ENCODE results near the gene PRRC2B.

Gene PRRC2B

DNA sequence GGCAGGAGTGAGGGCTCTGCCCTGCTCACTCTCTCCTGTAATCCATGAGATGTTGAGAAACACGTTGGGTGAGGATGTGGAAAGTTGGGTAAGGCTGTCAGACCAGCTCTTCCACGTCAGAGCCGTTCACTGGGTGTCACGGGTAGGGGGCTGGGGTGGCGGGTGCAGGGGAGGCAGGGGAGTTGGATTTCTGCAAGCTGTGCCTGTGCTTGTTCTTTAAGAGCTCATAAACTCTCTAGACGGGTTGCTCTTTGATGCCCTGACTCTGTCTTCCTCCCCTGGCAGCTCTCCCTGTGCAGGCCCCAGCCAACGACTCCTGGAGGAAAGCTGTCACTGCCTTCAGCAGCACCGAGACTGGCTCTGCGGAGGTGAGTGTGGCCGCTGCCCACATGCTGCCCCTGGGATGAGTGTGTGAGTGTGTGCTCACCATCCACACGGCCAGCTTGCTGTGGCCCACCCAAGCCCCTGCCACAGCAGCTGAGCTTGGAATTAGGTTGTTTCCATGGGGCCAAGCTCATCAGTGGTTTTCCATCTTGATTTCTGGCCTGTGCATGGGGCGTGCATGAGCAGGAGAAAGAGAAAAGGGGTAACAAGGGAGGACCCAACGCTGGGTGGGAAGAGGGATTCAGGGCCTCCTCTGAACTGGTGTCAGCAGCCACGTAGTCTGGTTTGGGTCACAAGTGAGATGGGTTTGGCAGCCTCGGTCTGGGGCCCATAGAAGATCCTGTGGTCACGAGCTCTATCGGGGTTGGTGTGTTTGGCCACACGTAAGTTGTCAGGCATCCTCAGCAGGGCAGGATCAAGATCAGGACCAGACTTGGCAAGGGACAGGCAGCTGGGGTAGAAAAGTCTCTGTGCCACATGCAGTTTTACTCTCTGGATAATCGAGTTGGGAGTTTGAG, 87.8 kb downstream of the PRRC2B start:
- no peak for DNase-seq (ENCODE audit: low read depth, low spot score)
- H3K27ac ChIP-seq: no peak overlapping the region

DNA sequence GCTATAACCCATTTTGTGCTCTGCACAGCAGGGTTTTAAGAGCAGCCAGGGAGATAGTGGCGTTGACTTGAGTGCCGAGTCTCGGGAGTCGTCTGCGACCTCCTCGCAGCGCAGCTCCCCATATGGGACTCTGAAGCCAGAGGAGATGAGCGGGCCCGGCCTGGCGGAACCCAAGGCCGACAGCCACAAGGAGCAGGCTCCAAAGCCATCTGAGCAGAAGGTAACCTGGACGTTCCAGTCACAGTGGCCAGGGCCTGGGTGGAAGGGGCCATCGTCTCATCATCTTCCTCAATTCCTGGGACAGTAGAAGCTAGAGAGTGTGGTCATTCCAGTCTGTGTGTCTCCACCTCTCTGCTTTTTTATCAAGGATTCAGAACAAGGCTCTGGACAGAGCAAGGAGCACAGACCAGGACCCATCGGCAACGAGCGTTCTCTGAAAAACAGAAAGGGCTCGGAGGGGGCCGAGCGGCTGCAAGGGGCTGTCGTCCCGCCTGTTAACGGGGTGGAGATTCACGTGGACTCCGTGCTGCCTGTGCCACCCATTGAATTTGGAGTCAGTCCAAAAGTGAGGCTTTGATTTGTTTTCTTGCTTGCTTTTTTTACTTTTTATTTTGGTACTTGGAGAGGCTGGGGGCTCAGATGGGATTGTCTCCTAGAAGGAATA, 88.6 kb downstream of the PRRC2B start:
- DNase-seq (ENCODE audit: low read depth, low spot score): no peak
- H3K27ac ChIP-seq: no peak overlapping the region

DNA sequence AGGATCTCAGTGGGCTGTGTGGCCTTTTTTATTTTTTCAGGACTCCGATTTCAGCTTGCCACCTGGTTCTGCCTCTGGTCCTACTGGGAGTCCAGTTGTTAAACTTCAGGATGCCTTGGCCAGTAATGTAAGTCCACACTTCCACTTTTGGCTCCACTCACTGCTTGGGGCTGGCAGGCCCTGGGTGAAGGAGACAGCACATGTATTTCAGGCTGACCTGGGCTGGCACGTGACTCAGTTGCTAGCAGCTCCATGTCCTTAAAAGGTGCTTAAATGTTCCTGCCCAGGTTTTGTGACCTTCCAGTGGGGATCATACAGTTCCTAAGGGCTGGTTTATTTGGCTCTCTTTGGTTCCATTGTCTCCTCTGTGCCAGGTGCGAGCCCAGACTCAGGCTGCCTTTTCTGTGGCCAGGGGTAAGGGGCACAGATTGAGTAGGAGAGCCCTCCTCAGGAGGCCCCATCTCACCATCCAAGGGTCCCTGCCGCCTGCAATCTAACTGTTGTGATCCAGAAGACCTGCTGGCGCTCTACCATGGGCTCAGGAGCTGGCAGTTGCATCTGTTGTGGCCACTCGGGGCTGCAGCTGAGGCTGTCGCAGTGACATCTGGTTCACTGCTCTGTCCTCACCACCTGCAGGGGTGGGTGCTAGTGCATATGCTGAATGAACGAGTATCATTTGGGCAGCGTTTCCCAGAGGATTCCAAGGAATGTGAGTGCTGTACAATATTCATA, 89.6 kb downstream of the PRRC2B start:
- no peak for DNase-seq (ENCODE audit: low read depth, low spot score)
- H3K27ac ChIP-seq: no peak overlapping the region

GRCh38 chr9:131484051-131484445, 90.2 kb downstream of the PRRC2B start:
- H3K27ac ChIP-seq: no peak overlapping the region
- no peak for DNase-seq (ENCODE audit: low read depth, low spot score)

- H3K27ac ChIP-seq: no peak overlapping the region
- no peak for DNase-seq (ENCODE audit: low read depth, low spot score)
These were observed 90.8 kb downstream of the PRRC2B start for GRCh38 chr9:131484560-131485185.

DNA sequence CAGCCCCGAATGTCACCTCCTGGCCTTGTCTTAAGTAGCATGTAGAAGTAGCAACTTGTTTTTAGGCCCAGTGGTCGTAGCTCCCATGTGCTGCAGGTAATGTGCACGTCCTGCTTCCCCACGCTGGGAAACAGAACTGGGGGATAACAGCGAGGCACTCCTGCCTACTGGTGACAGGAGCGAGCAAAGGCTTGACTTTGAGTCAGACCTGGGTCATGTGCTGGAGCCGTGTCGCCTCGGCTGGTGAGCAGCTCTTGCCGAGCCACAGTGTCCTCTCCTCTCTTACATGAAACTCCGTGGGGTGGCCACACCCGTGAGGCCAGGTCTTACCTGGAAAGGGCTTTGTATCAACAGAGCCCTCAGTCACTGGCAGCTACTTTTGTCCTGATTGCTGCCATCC, 91.3 kb downstream of the PRRC2B start:
- no peak for DNase-seq (ENCODE audit: low read depth, low spot score)

GRCh38 chr9:131485728-131486422, 92.0 kb downstream of the PRRC2B start:
- H3K27ac ChIP-seq: no peak overlapping the region
- no peak for DNase-seq (ENCODE audit: low read depth, low spot score)

More for the DNA sequence above, 91.3 kb downstream of the PRRC2B start:
- H3K27ac ChIP-seq: no peak overlapping the region

DNA sequence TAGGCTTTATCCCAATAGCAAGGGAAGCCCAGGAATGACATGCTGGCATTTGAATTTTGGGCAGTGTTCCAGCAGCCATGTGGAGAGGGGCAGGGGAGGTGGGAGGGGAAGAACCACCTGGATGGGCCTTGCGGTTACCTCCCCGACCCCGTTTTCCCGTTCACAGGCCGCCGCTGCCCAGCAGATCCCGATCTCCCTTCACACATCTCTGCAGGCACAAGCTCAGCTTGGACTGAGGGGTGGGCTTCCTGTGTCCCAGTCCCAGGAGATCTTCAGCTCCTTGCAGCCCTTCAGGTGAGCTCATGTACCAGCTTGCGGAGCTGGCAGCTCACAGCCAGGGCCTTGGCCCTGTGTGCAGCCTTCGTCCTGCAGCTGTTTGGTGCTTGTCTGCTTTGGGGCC, 93.1 kb downstream of the PRRC2B start:
- H3K27ac ChIP-seq: no peak overlapping the region
- DNase-seq (ENCODE audit: low read depth, low spot score): no peak

- DNase-seq (ENCODE audit: low read depth, low spot score): no peak
- no peak overlapping the region for H3K27ac ChIP-seq
These were observed 93.7 kb downstream of the PRRC2B start for GRCh38 chr9:131487621-131488031.

GRCh38 chr9:131490514-131490913, 96.6 kb downstream of the PRRC2B start:
- DNase-seq (ENCODE audit: low read depth, low spot score): no peak
- H3K27ac ChIP-seq: no peak overlapping the region

- no peak for DNase-seq (ENCODE audit: low read depth, low spot score)
- H3K27ac ChIP-seq: no peak overlapping the region
These were observed 97.3 kb downstream of the PRRC2B start for GRCh38 chr9:131491001-131491710.

DNA sequence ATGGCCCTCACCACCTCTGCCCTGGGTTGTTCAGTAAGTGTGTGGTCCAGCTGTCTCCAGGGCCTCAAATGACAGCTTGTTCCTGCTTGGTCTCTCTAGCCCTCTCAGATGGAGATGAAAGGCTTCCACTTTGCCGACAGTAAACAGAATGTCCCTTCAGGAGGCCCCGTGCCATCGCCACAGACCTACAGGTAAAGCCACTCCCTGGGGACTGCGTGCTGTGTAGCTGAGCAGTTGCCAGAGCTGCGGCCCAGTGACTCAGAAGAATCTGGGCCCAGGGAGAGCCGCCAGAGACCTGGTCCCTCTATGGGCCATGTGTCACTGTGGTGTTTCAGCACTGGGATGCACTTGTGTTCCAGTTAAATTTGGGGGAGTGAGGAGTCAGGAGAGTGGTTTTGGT, 98.2 kb downstream of the PRRC2B start:
- H3K27ac ChIP-seq: no peak overlapping the region
- no peak for DNase-seq (ENCODE audit: low read depth, low spot score)

DNA sequence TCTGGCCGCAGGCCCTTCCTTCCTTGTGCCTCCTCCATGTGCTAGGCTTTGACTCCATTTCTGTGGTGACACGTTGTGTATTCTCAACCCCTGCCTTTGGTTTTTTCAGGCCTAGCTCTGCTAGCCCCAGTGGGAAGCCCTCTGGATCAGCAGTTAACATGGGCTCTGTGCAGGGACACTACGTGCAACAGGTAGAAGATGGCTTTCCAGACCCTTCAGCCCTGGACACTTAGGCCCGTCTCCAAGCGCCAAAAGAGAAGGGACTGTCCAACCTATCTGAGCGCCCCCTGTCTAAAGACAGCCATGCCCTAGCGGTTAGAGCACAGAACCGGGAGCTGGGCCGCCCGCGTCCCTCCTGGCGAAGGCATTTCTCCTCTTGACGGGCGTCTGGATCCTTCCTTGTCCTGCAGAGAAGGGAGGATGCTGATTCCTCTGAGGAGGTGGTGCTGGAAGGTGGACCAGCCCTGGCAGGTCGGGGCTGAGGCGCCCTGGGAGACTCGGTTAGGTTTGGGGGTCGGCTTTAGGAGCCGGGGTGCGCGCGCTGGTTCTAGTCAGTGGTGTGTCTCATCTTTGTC, 100.5 kb downstream of the PRRC2B start:
- no peak overlapping the region for H3K27ac ChIP-seq
- no peak for DNase-seq (ENCODE audit: low read depth, low spot score)

DNA sequence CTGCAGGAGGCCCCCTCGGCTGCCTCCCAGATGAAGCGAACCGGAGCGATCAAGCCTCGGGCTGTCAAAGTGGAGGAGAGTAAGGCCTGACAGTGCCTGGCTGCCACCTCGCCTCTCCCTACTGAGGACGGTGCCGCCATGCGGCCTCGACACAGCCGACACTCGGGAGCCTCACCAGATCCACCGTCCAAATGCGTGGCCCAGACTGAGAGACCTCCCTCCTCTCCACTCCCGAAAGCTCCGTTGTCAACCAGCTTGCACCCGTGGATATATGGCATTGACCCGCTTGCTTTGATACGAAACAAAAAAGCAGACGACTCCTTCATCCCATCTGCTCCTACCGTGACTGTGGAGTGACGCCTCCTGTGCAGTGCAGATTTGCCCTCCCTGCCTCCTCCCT, 101.9 kb downstream of the PRRC2B start:
- no peak overlapping the region for H3K27ac ChIP-seq
- DNase-seq (ENCODE audit: low read depth, low spot score): no peak

DNA sequence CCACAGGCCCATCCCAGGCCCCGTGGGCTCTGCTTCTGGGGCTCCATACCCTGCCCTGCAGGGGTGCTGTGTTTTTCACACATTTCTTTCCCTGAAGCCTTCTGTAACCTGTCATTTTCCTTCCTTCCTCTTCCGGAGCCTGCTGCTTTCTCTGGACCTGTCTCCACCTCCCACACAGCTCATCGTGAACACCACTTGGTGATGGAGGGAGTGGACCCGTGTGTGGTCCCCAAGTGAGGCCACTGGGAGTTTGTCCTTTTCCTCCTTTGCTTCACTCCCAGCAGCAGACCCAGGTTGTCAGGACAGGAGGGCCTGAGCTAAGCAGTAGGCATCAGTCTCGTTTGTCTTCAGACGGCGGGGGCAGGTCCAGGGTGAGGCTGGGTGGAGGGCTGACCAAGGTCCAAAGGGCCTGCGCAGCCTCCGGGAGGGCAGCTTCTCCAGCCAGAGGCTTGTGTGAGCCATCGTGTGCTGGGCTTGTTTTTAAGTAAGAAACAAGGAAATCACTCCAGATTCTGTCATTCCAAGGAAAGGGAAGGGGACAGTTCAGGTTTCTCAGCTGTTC, 103.0 kb downstream of the PRRC2B start:
- no peak for DNase-seq (ENCODE audit: low read depth, low spot score)
- H3K27ac ChIP-seq: no peak overlapping the region

DNA sequence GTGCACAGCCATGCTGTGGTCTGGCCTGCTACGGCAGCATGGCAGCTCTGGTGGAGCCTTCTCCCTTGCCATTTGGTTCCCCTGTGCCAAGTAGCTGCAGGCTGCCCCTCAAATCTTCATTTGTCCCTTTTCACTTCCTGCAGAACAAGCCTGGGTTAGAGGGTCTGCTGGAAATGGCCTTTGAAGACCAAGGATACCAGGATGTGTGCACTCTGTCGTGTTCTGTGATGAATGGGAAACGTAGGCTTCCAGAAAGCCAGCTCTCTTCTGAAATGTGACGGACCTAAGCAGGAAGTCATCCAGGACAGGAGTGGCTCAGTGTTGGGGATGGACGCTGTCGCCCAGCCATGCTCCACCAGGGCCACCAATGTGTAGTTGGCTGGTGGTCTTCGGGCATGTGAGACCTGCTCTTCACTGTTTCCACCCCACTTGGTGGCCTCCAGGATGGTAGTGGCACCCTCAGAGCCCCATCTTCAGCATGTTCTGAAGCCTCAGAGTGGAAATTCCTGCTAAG, 105.4 kb downstream of the PRRC2B start:
- no peak for DNase-seq (ENCODE audit: low read depth, low spot score)
- H3K27ac ChIP-seq: no peak overlapping the region

DNA sequence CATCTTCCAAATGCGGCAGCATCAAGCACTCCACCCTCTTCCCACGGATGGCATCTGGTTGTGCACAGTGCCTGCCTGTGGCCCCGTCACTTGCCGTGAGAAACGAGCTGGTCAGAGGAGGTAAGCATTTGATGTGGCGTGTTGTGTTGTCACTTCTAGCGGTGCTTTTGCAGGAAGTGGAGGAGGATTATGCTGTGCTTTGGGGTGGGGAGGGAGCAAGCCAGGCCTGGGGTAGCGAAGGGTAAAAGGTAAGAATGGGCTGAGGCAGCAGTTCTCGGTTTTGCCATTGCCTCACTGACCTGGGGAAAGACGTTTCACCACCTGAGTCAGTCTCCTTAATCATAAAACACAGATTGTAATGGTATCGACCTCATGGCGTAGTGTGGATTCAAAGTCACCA, 106.5 kb downstream of the PRRC2B start:
- H3K27ac ChIP-seq: peak overlapping the region; percentile 10
- DNase-seq (ENCODE audit: low read depth, low spot score): no peak

GRCh38 chr9:131500939-131501541, 107.2 kb downstream of the PRRC2B start:
- H3K27ac ChIP-seq: peak overlapping the region; percentile 10
- peak; percentile 69 for DNase-seq (ENCODE audit: low read depth, low spot score)

Measured in epithelial cell of prostate (primary cell).